GM21423 (cell line): ENCODE measurements around the gene LBHD2.

ENCODE experiments used
- ATAC-seq: cut with Tn5 transposase; IDR thresholded peaks from one replicate; pipeline ENCODE4 v1.9.1; 2021; ENCODE audit warnings: mild to moderate bottlenecking, moderate library complexity; ENCODE audit not compliant: unreplicated experiment

Gene LBHD2

DNA sequence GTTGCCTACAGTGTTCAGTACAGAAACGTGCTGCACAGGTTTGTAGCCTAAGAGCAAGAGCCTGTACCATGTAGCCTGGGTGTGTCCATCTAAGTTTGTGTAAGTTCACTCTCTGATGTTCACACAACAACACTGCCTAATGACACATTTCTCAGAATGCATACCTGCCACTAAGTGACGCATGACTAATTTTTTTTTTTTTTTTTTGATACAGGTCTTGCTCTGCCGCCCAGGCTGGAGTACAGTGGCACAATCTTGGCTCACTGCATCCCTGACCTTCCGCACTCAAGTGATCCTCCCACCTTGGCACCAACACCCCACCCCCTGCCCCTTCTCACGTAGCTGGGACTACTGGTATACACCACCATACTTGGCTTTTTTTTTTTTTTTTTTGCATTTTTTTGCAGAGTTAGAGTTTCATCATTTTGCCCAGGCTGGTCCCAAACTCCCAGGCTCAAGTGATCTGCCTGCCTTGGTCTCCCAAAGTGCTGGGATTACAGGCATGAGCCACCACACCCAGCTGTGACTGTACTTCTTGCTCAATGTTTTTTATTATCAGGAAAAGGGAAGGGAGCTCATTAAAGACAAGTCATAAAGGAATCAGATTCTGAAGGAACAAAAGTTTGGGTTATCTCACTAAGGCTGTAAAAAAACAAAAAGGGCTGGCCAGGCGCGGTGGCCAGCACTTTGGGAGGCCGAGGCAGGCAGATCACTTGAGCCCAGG, 16.6 kb upstream of the LBHD2 start:
- no peak for ATAC-seq

DNA sequence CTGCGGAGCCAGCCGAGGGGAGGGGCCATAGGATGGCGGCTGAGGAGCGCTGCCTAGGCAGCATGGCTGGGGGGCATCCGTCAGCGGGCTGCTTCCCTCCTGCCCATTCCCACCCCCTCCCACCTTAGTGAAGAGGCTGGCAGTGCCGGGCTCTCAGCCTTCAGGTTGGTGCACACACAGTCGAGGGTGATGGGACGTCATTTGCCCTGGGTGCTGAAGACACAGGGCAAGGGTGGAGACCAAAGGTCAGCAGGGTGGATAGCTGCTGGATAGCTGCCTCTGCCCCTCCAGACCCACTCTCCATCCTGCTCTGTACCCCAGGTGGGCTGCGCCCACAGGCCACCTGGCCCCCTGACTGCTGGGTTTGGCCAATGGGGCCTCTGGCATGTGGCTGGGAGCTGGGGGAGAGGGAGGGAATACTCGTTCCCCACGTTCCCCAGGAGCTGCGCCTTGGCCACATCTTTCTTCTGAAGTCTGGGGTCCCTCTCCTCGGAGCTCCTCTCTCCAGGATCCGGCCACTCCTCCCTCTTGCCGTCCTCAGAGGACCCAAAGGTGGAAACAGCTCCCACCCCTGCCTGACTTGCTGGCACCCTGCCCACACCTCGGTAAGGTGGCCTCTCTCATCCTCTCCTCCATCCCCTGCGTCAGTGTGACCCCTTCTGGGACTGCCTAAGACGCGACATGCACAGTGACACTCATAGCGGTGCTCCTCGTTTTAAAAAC, 15.5 kb upstream of the LBHD2 start:
- no peak for ATAC-seq

DNA sequence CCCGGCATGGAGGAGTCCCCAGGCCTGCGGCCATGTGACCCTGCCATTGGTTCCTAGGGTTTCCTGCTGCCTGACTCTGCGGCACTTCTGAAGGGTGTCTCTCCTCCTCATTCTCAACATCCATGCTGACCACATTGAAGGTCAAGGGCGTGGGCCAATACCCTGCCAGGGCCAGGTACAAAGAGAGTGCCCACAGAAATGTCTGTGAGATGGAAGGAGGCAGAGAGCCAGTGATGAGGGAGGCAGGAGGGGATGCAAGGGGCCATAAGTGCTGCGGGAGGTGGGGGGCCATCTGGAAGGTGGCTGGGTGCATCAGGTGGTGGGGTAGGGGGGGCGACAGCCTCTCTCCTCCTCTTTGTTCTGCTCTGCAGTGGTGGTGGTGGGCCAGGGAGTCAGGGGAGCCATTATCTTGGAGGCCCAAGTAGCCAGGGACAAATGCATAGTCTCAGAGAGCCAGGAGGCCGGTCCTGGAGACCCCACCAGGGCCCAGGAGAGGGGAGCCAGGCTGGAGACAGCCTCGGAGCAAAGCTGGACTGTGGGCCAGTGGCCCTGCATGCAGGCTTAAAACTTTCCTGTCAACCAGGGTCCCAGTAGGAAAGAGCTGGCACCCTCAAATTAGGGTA, 13.6 kb upstream of the LBHD2 start:
- ATAC-seq = no peak

DNA sequence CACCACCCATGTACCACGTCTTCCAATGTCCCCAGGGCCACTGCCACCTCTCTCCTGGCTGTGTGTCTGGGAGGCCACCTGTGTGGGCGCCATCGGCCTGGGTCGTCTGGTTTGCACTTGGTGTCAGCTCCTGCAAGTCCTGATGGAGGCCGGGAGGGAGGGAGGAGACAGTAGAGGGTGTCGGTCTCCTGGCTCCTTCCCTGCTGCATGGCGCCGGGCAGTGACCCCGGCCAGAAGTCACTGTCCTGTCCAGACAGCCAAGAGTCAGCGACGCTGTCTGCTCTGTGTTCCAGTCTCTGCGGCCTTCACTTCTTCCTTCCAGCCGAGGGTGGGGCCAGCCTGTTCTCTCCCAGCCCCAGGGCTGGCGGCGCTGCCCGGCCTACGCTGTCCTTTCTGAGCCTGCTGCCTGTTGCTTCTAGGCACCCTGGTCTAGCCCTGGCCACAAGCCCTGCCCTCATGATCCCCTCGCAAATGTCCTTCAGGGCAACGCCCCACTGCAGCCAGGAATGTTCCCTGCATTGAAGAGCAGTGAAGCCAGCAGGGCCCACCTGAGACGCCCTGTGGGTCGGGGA, 13.0 kb upstream of the LBHD2 start:
- no peak for ATAC-seq

DNA sequence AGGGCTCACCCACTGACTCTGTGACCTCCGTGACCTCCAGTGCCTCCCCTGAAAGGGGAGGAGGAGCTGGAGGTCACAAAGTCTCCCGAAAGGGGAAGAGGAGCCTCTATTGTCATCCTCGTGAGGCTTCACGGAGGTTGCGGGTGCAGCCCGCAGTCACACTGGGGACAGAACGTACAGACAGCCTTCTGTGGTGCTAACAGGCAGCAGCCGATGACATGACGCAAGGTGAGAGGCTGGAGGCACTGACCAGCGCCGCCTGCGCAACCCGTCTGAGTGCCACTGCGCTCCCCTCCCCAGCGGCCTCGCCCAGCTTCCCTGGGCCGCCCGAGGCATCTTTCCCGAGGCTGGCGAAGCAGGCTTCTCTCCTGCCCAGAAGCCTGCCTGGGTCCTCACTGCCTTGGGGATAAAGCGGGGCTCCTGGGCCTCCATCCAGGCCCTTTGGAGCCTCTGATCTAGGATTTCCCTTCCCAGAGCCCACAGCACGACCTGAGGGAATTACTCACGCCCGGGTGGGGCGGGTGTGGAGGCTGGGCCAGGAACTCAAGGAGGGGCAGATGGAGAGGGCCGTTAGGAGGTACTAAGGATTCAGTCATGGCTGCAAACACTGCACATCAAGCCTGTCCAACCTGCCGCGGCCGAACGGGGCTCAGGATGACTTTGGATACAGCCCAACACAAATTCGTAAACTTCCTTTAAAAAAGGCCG, 12.3 kb upstream of the LBHD2 start:
- no peak for ATAC-seq

DNA sequence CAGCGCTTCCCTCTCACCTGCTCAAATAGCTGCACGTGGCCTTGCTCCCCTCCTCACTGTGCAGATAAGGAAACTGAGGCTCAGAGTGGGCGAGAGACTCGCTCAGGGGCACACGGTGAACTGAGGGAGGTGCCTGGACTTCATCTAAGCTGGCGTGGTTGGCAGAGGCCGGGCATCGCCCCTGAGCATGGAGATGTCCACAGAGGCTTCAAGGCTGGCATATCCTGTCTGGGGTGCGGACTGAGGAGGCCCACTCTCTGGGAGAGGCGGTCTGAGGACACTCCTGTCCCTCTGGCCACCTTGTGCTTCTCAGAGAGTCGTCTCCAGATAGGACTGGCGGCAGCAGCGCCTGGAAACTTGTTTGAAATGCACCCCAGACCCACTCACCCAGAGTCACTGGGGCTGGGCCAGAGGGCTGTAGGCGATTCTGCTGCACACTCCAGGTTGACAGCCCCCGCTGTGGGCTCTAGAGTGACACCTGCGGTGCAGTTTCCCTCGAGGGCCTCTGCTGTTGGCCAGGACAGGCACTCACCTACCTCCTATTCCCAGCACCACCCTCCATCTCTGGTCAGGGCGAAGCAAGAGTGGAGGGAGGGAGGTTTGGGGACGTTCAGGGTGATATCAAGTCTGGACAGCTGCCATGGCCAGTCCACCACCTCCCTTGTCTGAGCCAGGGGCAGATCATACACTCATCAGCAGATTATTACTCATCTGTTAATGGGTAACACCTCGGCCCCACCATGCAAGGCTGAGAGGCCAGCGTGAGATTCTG, 11.2 kb upstream of the LBHD2 start:
- no peak for ATAC-seq

DNA sequence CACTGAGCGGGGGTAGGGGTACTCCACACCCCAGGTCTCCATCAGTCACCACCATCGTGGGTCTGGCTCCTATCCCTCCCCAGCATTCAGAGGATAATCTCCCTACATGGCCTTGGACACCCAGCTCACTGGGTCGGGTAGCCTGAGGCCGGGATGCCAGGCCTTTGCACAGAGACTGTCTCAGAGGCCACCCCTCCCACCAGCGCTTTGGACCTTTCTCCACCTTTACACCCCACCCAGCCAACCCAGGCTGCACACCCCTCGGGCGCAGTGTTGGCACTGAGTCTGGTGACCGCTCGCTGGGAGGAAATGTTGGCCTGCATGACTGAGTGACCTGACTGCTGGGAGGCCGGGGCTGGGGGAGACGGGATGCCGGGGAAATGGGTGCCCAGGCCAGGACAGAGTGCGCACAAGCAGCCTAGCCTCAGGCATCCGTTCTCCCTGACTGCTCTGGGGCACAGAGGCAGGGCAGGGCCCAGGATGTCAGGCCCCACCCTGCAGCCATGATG, 10.6 kb upstream of the LBHD2 start:
- ATAC-seq = no peak

DNA sequence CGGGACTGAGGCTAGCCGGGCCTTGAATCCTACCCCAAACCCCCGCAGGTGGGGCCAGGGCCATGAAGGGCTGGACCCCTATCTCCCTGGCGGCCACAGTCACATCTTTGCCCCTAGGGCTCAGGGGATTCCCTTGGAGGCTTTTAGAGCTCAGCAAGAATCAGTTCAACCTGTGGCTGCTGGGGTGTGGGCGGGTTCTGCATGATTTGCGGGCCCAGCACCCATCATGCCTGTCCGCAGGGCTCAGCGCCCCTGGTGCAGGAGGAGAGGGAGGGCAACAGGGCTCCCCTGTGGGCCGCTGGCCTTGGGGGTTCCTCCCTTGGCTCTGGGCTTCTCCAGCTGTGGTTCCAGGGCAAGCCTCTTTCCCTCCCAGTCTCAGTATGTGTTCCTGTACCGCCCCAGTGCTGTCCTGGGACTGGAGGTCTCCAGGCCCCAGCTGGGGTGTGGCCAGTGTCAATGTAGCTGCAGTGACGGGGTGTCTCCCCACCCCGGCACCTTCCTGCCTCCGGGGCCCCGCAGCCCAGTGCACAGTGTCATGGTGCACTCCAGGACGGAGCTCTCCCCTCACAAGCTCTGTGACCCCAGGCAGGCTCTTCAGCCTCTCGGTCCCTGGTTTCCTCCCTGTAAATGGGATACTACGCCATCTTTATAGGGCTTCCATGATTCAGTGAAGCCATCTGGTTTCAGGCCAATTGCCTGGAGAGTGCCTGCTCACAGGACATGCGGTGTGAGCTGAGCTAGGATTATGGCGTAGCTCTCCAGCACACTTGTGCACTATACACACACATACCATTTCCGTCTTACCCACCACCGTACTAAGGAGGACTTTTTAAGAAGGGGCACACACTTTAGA, 9.9 kb upstream of the LBHD2 start:
- no peak for ATAC-seq

DNA sequence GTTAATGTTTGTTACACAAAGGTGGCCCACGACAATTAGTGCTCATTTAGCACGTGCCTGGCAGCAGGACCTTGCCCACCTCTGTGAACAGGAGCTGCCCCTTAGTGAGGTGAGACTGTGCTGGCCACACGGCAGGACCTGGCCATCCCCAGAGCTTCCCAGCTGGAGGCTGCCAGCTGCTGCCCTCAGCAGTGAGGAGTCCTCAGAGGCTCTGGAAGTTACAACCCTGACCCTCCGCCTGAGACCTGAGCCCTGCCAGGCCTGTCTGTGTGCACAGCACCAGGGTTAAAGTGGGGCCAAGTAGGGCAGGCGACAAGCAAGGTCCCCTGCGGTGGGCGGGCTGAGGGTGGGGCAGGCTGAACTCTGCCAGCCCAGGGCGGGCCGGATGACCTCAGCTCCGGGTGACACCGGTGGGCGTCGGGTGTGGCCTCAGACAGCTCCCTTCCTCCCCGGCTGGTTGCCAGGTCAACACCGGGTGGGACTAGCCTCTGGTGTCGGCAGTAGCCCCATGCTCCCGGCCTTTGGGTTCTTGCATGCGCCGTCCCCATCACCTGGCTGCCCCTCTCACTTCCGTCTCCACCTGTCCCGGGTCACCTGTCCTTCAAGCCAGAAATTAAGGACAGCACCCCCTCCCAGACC, 9.2 kb upstream of the LBHD2 start:
- ATAC-seq = no peak

DNA sequence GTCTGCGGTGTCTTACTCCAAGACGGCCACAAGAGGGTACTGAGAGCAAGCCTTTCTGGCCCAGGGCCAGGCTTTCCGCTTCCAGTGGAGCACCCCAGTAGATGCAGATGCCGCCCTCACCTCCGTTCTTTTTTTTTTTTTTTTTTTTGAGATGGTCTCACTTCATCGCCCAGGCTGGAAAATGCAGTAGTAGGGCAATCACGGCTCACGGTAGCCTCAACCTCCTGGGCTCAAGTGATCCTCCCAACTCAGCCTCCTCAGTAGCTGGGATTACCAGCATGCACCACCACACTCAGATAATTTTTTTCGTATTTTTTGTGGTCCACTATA, 5.6 kb upstream of the LBHD2 start:
- no peak for ATAC-seq

DNA sequence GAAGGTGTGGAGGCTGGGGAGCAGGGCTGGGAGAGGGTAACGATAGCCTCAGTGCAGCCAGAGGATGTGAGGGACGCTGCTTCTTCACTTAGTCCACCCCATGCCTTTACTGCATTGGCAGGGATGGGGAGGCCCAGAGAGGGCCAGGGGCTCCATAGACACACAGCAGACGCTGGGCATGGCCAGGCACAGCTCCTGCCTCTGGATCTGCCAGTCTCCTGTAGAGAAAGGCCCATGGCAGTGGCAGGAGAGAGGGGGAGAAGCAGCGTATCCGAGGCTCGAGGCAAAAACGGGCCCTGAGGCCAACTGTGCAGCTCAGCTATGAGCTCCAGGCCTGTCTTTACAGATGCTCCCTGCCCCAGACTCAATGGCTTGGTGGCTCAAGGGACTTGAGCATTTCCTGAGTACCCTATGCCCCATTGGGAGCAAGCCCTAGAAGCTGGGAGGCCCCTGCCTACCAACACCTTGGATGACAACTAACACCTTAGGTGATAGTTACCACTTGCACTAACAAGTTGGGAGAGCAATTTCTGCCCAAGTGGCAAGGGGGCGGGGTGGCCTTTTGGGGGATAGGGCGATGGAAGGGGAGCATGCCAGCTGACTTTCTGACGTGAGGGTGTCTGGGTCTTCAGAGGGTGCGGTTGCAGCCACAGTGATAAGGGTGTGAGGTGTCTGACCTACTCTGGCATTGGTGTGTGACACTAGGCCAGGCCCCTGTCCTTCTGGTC, 5.0 kb upstream of the LBHD2 start:
- no peak for ATAC-seq

DNA sequence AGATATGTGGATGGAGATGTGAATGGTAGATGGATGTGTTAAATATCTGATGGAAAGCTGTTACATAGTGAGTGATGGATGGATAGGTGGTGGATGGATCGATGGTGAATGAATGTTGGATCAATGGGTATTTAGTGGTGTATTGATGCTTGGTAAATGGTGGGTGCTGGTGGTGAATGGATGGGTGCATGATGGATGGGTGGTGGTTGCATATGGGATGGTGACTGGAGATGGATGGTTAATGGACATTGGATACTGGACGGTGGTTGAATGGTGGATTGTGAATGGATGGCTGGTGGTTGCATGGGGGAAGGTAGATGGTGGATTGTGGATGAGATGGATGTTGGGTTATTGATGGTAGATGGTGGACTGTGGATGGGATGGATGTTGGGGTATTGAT, 2.1 kb upstream of the LBHD2 start:
- no peak for ATAC-seq

DNA sequence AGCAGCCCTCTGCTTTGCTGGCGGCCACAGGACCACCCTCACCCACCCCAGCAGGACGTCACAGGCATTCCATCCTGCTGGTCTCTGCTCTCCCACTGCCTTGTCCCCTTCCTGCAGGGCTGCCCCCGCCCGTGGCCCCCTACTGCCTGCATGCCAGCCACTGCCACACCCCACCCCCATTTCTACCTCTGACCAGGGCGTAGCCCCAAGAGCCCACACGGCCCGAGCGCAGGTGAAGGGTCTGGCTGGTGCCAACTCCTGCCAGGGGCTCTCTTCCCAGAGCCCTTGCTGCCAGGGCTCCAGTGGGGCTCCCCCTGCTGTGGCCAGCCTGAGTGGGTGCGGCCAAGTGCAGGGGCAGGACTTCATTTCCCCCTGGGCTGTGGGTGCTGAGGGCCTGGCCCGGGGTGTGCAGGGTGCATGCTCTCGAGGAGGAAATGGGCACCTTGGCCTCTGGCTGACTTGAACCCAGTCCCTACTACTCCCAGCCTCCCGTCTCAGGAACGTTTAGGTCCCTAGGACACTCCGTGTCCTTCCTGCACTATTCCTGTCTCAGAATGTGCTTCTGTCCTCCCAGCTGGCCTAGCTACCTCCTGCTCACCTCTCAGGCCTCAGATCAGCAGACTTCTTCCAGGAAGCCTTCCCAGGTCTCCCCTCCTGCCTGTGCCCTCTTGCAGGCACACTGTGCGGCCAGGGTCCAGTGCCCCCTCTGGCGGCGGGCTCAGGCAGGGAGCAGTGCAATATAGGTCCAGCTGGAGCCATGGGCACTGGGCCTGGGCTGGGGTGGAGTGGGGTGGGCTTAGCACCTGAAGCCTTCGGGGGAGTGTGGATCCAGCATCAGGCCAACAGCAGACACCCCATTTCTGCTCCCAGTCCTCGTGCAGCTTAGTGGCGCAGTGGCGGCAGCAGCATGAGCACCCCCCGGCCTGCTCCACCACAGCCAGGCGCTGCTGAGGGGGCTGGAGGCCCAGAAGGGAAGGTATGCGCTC, 1.4 kb downstream of the LBHD2 start:
- ATAC-seq = no peak

DNA sequence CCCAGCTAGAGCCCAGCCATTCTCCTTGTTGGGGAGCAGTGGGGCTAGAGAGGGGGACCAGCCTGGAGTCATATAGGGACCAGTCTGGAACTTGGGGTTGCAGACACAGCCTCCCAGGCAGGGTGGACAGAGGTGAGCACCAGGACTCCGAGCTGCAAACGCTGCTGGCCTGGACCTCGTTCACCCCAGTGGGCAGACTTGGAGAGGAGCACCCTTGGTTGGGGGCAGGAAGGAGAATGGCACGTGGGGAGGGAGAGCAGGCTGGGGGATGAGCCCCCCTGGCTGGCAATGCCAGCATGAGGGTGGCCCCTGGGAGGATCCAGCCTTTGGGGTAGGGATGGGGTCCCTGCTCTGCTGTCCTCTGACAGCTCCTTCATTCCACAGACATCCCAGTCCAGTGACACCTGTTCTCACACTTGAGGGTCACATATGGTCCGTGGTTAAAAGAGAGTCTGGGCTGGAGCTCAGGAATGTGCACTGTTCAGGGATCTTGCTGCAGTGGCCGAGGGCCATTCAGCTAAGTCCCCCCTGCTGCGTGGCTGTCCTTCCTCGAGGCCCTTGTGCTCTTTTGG, 2.8 kb downstream of the LBHD2 start:
- no peak for ATAC-seq

DNA sequence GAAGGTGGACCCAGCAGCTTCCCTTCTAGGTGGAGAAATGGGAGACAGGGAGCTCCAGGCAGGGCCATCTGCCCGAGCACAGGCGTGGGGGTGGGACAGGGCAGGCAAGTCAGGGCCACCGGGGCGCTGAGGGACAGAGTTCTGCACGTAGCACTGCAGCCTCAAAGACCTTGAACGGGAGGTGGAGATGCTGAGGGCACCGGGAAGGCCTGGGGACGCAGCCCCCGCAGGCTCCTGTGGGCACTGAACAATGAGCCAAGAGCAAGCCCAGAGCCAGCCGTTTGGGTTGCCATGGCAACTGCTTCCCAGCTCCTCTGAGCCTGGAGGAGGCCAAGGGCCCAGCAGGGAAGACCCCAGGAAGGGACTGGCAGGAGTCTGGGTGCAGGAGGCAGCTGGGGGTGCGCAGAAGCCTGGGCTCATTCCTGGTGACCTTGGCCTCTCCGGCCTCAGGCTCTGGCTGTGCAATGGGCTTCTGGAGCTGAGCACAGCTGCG, 3.4 kb downstream of the LBHD2 start:
- no peak for ATAC-seq

DNA sequence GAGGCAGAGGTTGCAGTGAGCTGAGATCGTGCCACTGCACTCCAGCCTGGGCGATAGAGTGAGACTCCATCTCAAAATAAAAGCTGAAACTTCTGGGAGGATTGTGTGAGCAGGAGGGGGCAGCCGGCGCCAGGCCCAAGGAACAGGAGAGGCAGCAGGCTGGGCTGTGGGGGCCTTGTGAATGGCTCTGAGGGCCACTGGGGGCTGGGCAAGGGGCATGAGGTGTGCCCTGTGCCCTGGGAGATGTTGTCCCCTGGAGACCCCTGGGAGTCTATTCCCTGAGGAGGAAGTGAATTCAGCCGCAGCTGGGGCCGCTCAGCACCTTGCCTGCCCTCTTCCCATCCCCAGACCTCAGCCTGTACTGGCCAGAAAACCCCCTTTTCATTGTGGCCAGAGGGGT, 4.9 kb downstream of the LBHD2 start:
- no peak for ATAC-seq
